Endometrial microvascular endothelial cells (primary cell): ENCODE data around the gene MFSD1. TPM values are rescaled to one million over a fixed set of nuclear protein-coding genes. Genes with fewer than 3 reads are reported as not detected.

Source experiments
- in situ Hi-C: cut with HindIII; loops from 2 replicates; pipeline ENCODE4 v1.10.0; 2017; ENCODE audit warnings: low sequenced_read_pairs, low pct_unique_long_range_greater_than_20kb; ENCODE audit errors: inconsistent ontology term
- total RNA-seq: library from RNA; depleted of rRNA; stranded (reverse); fragments of >200 nt; gene quantifications from one replicate; pipeline ENCODE4 v1.2.3, GENCODE V29; 2015; ENCODE audit errors: inconsistent ontology term

MFSD1 gene
- total RNA-seq, 1 donor from 2014 or later, result 102 TPM

DNA sequence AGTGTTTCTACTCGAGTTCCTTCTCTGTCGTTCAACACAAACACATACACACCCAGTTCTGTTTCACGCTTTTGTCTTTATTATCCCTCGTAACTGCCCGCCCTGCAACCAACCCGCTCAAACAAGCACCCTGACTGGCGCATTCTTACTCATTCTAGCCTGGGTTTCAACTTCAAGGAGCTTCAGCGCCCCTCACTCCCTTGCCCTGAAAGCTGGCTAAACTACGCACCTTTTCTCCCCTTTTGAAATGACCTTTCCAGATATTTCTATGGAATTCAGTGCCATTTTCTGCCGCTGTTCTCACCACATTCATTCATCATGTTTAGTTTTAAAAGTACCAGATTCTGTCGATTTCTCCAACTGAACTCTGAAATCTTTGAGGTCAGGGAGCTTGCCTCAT lies 653 bp upstream of the MFSD1 start:
- in situ Hi-C loops, result no loop called here

DNA sequence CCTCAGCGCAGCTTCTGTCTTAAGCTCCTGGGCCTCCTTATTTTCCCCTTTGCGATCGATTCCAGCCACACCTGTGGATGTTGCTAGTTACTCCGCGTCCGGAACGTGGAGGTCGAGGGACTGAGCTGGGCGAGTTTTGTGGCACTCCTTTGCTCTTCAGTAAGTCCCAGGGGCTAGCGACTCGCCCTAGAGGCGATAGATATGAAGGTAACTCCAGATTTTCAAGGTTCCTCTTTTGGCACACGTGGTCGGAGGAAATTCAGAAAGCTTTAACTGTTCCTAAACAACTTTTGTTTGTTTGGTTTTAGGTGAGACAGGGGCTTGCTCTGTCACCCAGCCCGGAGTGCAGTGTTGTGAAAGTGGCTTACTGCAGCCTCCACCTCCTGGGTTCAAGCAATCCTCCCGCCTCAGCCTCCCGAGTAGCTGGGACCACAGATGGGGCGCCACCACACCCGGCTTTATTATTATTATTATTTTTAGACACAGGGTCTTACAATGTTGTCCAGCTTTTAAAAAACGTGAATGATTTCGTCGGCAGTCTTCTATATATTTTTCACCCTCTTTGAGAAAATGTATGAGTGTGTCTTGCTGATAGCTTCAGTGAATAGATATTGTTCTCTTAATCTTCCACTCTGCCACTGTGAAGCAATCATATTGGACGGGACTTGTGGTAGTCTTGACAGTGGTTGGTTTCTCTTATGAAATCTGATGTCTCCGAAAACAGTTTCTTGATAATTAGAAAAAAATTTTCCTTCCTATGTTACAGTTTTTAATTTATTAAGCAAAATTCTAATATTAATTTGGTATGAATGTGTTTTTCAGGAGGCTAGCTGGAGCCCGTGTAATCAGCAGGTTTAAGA lies 785 bp downstream of the MFSD1 start:
- in situ Hi-C loops, result no loop called here

DNA sequence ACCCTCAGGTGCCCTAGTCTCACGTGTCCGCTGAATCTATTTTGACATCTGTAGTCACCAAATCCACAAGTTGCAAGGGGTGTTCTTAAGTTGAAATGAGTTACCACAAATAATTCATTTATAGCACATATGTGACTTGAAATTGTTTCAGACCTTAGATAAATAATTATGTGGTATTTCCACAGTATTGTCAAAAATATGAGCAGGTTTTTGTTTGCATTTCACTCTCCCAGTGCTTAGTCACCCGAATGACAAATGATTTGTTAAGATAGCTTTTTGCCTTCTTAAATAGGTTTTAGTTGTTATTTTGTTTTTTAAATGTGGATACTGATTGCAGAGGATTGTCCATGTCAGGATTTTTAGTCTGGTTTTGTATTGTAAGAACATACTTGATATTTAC lies 2.6 kb downstream of the MFSD1 start:
- in situ Hi-C loops, result no loop called here

DNA sequence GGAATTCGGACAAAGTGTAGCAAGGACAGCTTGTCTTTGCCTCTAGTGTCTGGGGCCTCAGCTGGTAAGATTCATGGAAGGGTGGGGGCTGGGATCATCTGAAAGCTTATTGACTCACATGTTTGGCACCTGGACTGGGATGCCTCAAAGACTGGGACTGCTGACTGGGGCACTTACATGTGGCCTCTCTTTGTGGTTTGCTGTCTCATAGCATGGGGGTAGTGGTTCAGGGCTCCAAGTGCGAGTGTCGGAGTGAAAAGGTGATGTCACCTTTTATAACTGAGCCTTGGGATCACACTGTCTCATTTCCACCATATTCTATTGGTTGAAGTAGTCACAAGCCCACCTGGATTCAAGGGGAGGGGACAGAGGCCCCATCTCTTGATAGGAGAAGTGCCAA lies 6.8 kb downstream of the MFSD1 start:
- in situ Hi-C loops, result no loop called here

DNA sequence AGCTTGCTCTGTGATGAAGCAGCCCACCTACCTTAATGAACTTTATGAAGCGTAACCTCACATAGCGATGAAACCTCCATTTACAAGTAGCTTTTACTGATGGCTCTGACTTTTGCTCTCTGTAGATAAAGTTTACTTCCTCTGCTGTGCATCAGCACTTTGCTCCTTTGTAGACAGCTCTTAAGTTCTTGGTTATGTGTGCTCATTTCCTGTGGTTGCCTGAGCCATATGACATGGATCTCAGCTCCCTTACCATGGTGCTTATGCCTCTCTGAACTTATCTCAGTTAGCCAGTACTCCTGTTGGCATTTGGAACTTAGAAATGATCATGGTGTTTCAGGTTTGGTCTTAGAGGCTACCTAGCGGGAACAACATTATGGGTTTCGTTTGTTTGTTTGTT lies 7.8 kb downstream of the MFSD1 start:
- in situ Hi-C loops, result no loop called here

DNA sequence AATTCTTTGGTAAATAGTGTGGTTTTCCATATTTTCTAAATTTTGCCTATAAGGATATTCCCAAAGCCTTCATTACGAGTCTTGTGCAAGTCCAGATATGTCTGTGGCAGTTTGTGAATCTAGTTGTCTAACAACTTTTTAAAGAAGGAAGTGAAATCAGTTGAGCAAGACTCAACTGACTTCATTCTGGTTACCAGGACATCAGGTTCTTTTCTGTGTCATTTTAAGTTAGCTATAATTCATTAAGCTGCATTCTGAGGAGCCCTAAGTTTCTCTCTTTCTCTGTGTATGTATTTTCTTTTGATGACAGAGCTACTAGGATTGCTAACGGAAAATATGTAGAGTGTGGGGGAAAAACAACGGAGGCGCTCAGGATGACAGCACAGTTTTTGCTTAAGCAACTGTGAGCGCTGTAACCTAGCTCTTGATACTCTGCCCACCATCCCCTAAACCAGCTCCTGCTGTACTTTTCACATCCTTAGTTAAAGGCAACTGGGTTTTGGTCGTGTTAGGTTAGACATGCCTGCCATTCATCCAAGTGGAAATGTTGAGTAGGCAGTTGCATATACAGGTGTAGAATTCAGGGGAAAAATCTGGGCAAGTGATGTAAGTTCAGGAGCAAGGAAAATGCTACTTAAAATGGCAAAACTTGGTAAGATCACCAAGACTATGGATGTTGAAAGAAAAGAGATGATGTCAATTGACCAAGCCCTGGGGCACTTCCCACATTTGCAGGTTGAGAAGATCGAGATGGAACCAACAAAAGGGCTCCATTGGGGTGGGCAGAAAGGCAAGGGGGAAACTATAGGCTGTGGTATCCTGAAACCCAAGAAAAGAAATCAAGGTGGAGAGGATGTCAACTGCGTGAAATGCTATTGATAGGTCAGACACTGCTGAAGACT lies 9.2 kb downstream of the MFSD1 start:
- in situ Hi-C loops, result no loop called here

DNA sequence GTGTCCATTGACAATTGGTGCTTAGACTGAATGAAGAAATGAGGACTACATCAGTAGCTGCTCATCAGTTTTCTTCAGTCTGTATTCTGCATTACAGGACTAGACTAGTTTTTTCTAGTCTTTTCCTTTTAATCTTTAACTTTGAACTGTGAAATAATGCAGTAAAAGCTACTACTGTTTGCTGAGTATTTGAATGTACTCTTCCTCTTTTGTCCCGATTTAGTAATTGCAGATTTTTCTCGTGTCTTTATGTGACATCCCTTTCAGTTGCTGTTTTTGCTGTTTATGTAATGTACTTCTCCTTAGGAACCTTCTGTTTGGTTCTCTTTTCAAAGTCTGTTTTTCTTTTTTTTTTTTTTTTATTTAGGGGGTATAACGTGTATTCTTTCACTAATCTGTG lies 17.4 kb downstream of the MFSD1 start:
- in situ Hi-C loops, result no loop called here

DNA sequence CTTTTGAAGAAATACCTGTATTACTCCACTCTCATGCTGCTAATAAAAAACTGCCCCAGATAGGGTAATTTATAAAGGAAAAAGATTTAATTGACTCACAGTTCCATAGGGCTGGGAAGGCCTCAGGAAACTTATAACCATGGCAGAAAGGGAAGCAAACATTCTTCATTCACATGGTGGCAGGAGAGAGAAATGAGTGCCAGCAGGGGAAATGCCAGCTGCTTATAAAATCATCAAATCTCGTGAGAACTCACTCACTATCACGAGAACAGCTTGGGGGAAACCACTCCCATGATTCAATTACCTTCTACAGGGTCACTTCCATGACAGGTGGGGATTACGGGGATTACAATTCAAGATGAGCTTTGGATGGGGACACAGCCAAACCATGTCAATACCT lies 18.7 kb downstream of the MFSD1 start:
- in situ Hi-C loops, result no loop called here

DNA sequence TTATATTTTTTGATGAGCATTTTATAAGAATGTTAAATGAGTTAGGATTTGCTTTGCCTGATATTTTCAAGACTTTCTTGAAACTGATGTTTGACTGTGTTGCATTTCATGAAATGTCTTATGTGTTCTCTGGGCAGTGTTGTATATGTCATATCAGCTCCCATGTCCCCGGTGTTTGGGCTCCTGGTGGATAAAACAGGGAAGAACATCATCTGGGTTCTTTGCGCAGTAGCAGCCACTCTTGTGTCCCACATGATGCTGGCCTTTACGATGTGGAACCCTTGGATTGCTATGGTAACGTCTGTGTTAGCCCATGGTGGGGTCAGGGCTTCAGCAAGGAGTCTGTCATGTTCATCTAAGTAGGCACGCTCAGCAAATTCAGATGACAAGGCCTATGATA lies 20.0 kb downstream of the MFSD1 start:
- in situ Hi-C loops, result no loop called here

DNA sequence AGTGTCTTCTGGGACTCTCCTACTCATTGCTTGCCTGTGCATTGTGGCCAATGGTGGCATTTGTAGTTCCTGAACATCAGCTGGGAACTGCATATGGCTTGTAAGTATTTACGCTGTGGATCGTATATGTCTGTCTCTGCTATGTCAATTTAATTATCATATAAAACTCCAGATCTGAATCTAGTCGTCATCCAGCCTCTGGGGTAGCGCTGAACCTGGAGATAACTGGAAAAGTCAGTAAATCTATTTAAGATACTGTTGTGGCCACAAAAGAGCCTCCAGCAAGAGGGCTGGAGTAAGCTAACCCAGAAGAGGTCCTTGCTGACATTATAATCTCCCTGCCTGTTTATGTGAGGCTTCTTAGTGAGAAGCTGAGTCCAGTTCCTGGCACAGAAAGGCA lies 21.6 kb downstream of the MFSD1 start:
- in situ Hi-C loops, result no loop called here

DNA sequence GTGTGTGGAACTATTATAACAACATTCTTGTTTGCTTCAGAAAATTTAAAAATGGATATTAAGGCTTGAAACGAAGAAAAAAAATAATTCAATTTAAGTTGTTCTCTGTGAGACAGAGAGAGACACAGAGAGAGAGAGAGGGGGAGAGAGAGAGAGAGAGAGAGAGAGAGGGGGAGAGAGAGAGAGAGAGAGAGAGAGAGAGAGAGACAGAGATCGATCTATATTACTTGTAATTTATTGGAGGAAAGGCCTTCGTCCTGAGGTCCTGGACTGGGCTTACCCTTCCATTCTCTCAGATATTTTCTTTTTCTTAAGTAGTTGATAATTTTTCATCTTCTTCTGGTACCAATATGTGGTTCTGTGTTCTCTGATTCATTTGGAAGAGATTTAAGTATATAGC lies 25.9 kb downstream of the MFSD1 start:
- in situ Hi-C loops, result no loop called here

DNA sequence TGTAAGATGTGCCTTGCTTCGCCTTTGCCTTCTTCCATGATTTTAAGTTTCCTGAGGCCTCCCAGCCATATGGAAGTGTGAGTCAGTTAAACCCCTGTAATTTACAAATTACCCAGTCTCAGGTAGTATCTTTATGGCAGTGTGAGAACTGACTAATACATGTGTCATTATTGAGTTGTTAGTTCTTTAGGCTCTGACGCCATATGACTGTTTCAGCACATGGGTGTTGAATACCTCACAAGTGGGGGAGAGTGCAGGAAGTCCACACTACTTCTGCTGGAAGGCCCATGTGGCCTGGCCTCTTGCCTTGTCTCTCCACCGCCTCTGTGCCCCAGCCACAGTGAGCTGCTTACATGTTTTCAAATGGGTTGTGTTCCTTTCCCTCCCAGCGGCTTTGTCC lies 28.5 kb downstream of the MFSD1 start:
- in situ Hi-C loops, result no loop called here

DNA sequence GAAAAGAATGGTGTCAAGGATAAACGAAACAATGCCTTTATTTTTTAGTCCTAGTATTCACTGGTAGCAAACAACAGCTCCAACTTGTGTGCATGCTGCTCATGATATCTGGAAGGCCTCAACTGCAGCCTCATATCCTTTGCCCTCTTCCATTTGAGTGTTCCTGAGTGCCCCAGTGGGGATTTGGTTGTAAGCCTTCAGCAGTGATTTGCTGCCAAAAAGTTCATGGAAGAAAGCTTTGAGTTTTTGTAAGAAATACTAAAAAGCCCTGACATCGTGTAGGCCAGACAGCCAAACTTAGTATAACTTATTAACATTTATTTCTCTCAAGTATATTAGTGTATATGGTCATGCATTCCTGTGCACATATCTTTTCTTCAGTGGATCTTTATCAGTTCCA lies 30.0 kb downstream of the MFSD1 start:
- in situ Hi-C loops, result no loop called here

DNA sequence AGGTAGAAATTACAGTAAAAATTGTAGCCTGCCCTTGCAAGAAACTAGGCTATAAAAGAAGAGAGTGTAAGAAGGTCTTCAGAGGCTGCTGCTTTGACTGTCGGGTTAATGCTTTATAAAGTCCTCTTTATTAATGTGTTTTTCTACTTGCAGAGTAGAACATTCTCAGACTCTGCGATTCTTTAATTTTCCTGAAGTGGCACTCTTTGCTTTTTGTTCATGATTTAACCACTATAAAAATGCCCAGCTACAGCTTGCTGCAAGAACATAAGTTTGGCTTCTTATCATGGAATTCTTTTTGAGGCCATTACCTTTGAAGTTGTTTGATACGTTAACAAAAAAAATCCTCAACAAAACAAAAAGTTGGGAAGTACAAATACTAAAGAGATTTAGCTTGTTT lies 33.8 kb downstream of the MFSD1 start:
- in situ Hi-C loops, result no loop called here

DNA sequence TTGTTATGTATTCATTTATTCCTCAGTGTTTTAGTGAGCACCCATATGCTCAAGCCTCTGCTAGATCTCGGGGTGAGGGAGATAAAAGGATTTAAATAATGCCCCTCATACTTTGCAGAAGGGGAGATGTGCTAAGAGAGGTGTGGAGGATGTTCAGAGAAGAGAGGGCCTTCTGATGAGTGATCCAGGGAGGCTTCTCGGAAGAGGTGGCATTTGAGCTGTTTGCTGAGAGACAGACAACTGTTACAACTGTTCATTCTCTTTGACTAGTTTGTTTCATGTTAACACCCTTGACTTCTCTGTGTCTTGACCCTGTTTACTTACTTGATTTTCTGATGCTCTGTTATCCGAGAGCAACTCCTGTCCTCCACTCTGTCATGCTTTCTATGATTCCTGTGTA lies 34.5 kb downstream of the MFSD1 start:
- in situ Hi-C loops, result no loop called here

DNA sequence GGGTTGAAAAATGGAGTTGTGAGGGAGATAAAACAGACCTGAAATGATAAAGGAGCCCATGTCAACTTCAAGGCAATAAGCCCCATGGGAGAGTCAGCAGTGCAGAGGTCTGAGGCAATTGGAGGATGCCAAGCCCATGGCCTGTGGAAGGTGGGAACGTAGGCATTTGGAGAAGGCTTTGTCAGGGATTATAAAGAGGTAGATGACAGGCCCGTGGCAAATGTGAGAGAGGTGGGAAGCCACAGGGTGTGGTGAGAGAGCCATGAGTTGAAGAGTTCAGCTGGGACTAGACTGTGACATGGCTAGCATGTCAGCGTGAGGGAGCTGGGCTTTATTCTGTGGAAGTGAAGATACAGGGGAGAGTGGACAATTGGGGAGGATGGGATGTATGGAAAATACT lies 35.4 kb downstream of the MFSD1 start:
- in situ Hi-C loops, result no loop called here

DNA sequence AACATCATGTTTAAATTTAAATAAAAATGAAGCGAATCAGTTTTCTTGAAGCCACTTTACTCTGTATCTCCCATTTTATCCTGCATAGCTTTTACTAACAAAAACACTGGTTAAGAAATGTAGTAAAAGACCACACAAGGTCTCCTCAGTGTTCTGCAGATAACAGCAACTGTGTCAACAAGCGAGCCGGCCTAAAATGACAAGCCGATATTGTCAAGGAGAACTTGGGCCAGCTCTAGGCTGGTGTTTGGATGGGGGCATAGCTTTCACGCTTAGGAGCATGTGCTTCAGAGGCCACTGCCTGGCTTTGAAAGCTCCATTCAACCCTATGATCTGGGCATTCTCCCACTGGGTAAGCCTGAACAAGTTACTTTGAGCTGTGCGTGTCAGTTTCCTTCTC lies 38.1 kb downstream of the MFSD1 start:
- in situ Hi-C loops, result no loop called here

DNA sequence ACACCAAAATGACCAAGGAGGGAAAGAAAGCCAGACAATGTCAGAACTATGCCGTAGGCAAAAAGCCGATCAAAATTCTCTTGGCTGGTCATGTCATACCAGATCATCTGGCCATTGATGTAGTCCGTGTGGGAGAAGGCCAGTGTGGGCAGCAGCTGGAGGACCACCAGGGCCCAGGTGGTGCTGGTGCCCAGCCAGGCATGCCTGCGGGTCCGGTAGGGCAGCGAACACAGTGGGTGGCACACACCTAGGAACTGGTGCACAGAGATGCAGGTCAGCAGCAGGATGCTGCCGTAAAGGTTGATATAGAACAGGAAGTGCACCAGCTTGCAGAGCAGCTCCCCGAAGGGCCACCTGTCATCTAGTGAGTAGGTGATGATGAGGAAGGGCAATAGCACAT lies 39.5 kb downstream of the MFSD1 start:
- in situ Hi-C loops, result no loop called here

DNA sequence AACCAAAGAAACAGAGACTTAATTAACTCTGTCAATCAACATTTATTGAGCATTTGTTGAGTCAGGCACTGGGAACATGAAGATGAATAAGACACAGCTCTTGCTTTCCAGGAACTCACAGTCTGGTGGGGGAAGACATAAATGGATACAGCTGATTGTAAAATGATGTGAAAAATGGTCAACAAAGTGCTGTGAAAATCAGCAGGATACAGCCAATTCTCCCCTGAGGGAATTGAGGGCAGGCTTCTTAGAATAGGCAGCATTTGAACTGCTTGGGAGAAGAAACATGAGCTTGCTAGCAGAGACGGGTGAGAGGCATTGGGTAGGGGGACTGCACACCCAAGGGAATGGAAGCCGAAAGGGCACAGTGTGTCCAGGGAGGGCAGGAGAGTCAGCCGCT lies 41.1 kb downstream of the MFSD1 start:
- in situ Hi-C loops, result no loop called here

DNA sequence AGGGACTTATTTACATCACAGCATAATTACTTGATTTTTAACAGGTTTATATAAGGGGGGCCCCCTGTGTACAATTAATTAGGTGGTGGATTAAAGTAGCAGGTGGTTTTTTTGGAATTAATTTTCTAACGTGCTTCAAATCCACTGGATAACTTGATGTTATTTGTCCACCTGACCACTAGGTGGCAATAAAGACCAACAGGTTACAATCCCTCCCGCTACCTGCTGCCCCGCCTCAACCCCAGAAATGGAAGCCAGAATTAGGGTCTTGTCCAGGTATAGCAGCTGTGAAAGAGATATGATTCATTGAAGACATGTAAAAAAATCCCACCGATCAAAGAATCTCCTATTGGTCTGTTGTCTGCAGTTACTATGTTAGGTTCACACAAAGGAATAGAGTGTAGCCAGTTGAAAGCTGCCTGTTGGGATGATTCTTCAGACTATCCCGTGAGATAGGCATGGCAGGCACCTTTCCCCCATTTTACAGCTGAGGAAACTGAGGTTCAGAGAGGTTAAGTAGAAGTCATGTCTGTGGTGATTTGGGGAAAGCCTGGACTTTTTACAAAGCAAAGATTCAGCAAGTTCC lies 44.0 kb downstream of the MFSD1 start:
- in situ Hi-C loops, result no loop called here
